Endothelial cell (in vitro differentiated cells): ENCODE results near the gene GRIP2. TPM values are rescaled to one million over a fixed set of nuclear protein-coding genes. Genes with fewer than 3 reads are reported as not detected.

Source experiments
- DNase-seq: peaks from one replicate; pipeline ENCODE4 v3.0.0; 2021; ENCODE audit warnings: low spot score
- H3K27ac Mint-ChIP-seq: one replicate; pipeline ENCODE4 v1.8.0; 2021; ENCODE audit warnings: mixed read lengths, inconsistent platforms; ENCODE audit not compliant: unreplicated experiment
- H3K27me3 Mint-ChIP-seq: one replicate; pipeline ENCODE4 v1.8.0; 2021; ENCODE audit warnings: mild to moderate bottlenecking, moderate library complexity, mixed read lengths, inconsistent platforms; ENCODE audit not compliant: unreplicated experiment
- H3K36me3 Mint-ChIP-seq: one replicate; pipeline ENCODE4 v1.8.0; 2021; ENCODE audit warnings: mild to moderate bottlenecking, low read depth, mixed read lengths, inconsistent platforms; ENCODE audit not compliant: unreplicated experiment
- H3K4me1 Mint-ChIP-seq: one replicate; pipeline ENCODE4 v1.8.0; 2021; ENCODE audit warnings: mild to moderate bottlenecking, mixed read lengths, inconsistent platforms; ENCODE audit not compliant: unreplicated experiment
- H3K4me3 Mint-ChIP-seq: one replicate; pipeline ENCODE4 v1.8.0; 2021; ENCODE audit warnings: mild to moderate bottlenecking, mixed read lengths, inconsistent platforms; ENCODE audit not compliant: unreplicated experiment
- H3K9me3 Mint-ChIP-seq: one replicate; pipeline ENCODE4 v1.8.0; 2021; ENCODE audit warnings: mixed read lengths, inconsistent platforms; ENCODE audit not compliant: unreplicated experiment
- CTCF ChIP-seq: fragments of 200-600 bp; sonication (generic); IDR thresholded peaks from one replicate; pipeline ENCODE4 v1.5.0; 2021; ENCODE audit warnings: antibody characterized with exemption; ENCODE audit not compliant: unreplicated experiment
- total RNA-seq: library from RNA; stranded (reverse); fragmentation: NEBNext Ultra II Directional; extraction: Animal tissue kit (Norgen Biotek cat#: 25700); gene quantifications from one replicate; pipeline ENCODE4 v1.2.1, GENCODE V29; 2021; ENCODE audit not compliant: unreplicated experiment

GRIP2 gene
- total RNA-seq, 1 donor from 2014 or later, result 6.6 TPM

GRCh38 chr3:14471016-14471415 lies 69.1 kb downstream of the GRIP2 start:
- TF ChIP-seq CTCF, result no peak
- Mint-ChIP-seq H3K27ac (no peak overlapping the region), H3K36me3 (peaks cover 12% of the 10 kb centered on the region), H3K4me3 (no peak overlapping the region), H3K9me3 (no peaks in the 10 kb centered on the region), H3K27me3 (peaks cover 6% of the 10 kb centered on the region), H3K4me1 (peaks cover 8% of the 10 kb centered on the region)
- no peak for DNase-seq

- H3K36me3 Mint-ChIP-seq, result peaks cover 14% of the 10 kb centered on the region
- no peak overlapping the region for H3K27ac Mint-ChIP-seq
- no peak for DNase-seq
- H3K27me3 Mint-ChIP-seq, result peaks cover 4% of the 10 kb centered on the region
- H3K4me3 Mint-ChIP-seq, result no peak overlapping the region
- H3K4me1 Mint-ChIP-seq, result peaks cover 2% of the 10 kb centered on the region
- no peaks in the 10 kb centered on the region for H3K9me3 Mint-ChIP-seq
- TF ChIP-seq CTCF, result no peak
These were observed 69.7 kb downstream of the GRIP2 start for GRCh38 chr3:14470461-14470860.

- H3K4me3 Mint-ChIP-seq, result no peak overlapping the region
- H3K27ac Mint-ChIP-seq, result no peak overlapping the region
- no peaks in the 10 kb centered on the region for H3K9me3 Mint-ChIP-seq
- H3K4me1 Mint-ChIP-seq, result peaks cover under 1% of the 10 kb centered on the region
- no peak for TF ChIP-seq CTCF
- H3K36me3 Mint-ChIP-seq, result peaks cover 18% of the 10 kb centered on the region
- no peak for DNase-seq
- H3K27me3 Mint-ChIP-seq, result peaks cover 5% of the 10 kb centered on the region
These were observed 71.5 kb downstream of the GRIP2 start for GRCh38 chr3:14468621-14468981.

- Mint-ChIP-seq H3K36me3 (peaks cover 14% of the 10 kb centered on the region), H3K4me1 (peaks cover 3% of the 10 kb centered on the region), H3K27me3 (peaks cover 3% of the 10 kb centered on the region), H3K4me3 (no peak overlapping the region), H3K9me3 (no peaks in the 10 kb centered on the region), H3K27ac (no peak overlapping the region)
- TF ChIP-seq CTCF, result peak; percentile 88
- DNase-seq, result peak; percentile 61
These were observed 72.1 kb downstream of the GRIP2 start for GRCh38 chr3:14467814-14468620.

- H3K4me1 Mint-ChIP-seq, result peaks cover 3% of the 10 kb centered on the region
- H3K4me3 Mint-ChIP-seq, result no peak overlapping the region
- H3K9me3 Mint-ChIP-seq, result no peaks in the 10 kb centered on the region
- H3K27me3 Mint-ChIP-seq, result peaks cover 3% of the 10 kb centered on the region
- peaks cover 12% of the 10 kb centered on the region for H3K36me3 Mint-ChIP-seq
- no peak for DNase-seq
- no peak for TF ChIP-seq CTCF
- no peak overlapping the region for H3K27ac Mint-ChIP-seq
These were observed 73.8 kb downstream of the GRIP2 start for GRCh38 chr3:14466179-14466903.
